Measurements from ENCODE around the gene FAT4. TPM values are rescaled to one million over a fixed set of nuclear protein-coding genes. Genes with fewer than 3 reads are reported as not detected.

The FAT4 gene
- total RNA-seq = not detected

- intact Hi-C loops (cut with micrococcal nuclease) = loop anchor here (5.0 kb wide), 2 partner anchors 427 to 1287 kb away; no protein-coding TSS in a partner anchor
- H3K27me3 Mint-ChIP-seq (ENCODE audit: low read depth) = peaks cover 72% of the 10 kb centered on the region
- CTCF ChIA-PET = no interaction called here
- no peaks in the 10 kb centered on the region for H3K9me3 Mint-ChIP-seq
- peak; percentile 56 for DNase-seq
- no peaks in the 10 kb centered on the region for H3K36me3 Mint-ChIP-seq (ENCODE audit: low read depth)
- peaks cover 33% of the 10 kb centered on the region for H3K4me1 Mint-ChIP-seq (ENCODE audit: low read depth)
- no peak within 1 kb of the TSS for H3K27ac Mint-ChIP-seq
- peak within 1 kb of the TSS; percentile 75 for H3K4me3 Mint-ChIP-seq
Observed at GRCh38 chr4:125314676-125315575, at the start of gene FAT4. Gene FAT4, plus strand, starts transcription at chr4:125314955. Its CDS starts 1,457 bp downstream, at chr4:125316412.

- H3K4me1 Mint-ChIP-seq (ENCODE audit: low read depth) = no peaks in the 10 kb centered on the region
- H3K27ac Mint-ChIP-seq = no peak overlapping the region
- H3K4me3 Mint-ChIP-seq = no peak overlapping the region
- DNase-seq = no peak
- CTCF ChIA-PET = no interaction called here
- intact Hi-C loops (cut with micrococcal nuclease) = no loop called here
- no peaks in the 10 kb centered on the region for H3K36me3 Mint-ChIP-seq (ENCODE audit: low read depth)
- H3K9me3 Mint-ChIP-seq = no peaks in the 10 kb centered on the region
- no peaks in the 10 kb centered on the region for H3K27me3 Mint-ChIP-seq (ENCODE audit: low read depth)
Observed at GRCh38 chr4:125265846-125266245, 48.9 kb upstream of the FAT4 start.

- Mint-ChIP-seq H3K27ac (no peak overlapping the region), H3K9me3 (no peaks in the 10 kb centered on the region), H3K27me3 (ENCODE audit: low read depth) (no peaks in the 10 kb centered on the region), H3K4me1 (ENCODE audit: low read depth) (no peaks in the 10 kb centered on the region), H3K4me3 (no peak overlapping the region), H3K36me3 (ENCODE audit: low read depth) (no peaks in the 10 kb centered on the region)
- CTCF ChIA-PET = no interaction called here
- intact Hi-C loops (cut with micrococcal nuclease) = no loop called here
- DNase-seq = no peak
Observed at GRCh38 chr4:125266901-125267604, 47.7 kb upstream of the FAT4 start.

- Mint-ChIP-seq H3K4me1 (ENCODE audit: low read depth) (no peaks in the 10 kb centered on the region), H3K4me3 (no peak overlapping the region), H3K9me3 (no peaks in the 10 kb centered on the region), H3K36me3 (ENCODE audit: low read depth) (no peaks in the 10 kb centered on the region), H3K27ac (no peak overlapping the region), H3K27me3 (ENCODE audit: low read depth) (no peaks in the 10 kb centered on the region)
- intact Hi-C loops (cut with micrococcal nuclease) = no loop called here
- CTCF ChIA-PET = no interaction called here
- no peak for DNase-seq
Observed at GRCh38 chr4:125267630-125268029, 47.1 kb upstream of the FAT4 start.

- CTCF ChIA-PET = no interaction called here
- H3K27me3 Mint-ChIP-seq (ENCODE audit: low read depth) = no peaks in the 10 kb centered on the region
- H3K27ac Mint-ChIP-seq = no peak overlapping the region
- H3K4me1 Mint-ChIP-seq (ENCODE audit: low read depth) = no peaks in the 10 kb centered on the region
- H3K9me3 Mint-ChIP-seq = no peaks in the 10 kb centered on the region
- H3K36me3 Mint-ChIP-seq (ENCODE audit: low read depth) = no peaks in the 10 kb centered on the region
- intact Hi-C loops (cut with micrococcal nuclease) = no loop called here
- no peak overlapping the region for H3K4me3 Mint-ChIP-seq
- no peak for DNase-seq
Observed at GRCh38 chr4:125268068-125268755, 46.5 kb upstream of the FAT4 start.

- no peak for DNase-seq
- CTCF ChIA-PET = no interaction called here
- Mint-ChIP-seq H3K27me3 (ENCODE audit: low read depth) (no peaks in the 10 kb centered on the region), H3K27ac (no peak overlapping the region), H3K9me3 (no peaks in the 10 kb centered on the region), H3K4me3 (no peak overlapping the region), H3K36me3 (ENCODE audit: low read depth) (no peaks in the 10 kb centered on the region), H3K4me1 (ENCODE audit: low read depth) (no peaks in the 10 kb centered on the region)
- intact Hi-C loops (cut with micrococcal nuclease) = no loop called here
Observed at GRCh38 chr4:125276811-125277210, 37.9 kb upstream of the FAT4 start.

GRCh38 chr4:125277790-125278189 lies 37.0 kb upstream of the FAT4 start:
- Mint-ChIP-seq H3K4me3 (no peak overlapping the region), H3K4me1 (ENCODE audit: low read depth) (no peaks in the 10 kb centered on the region), H3K36me3 (ENCODE audit: low read depth) (no peaks in the 10 kb centered on the region), H3K27me3 (ENCODE audit: low read depth) (no peaks in the 10 kb centered on the region), H3K27ac (no peak overlapping the region), H3K9me3 (no peaks in the 10 kb centered on the region)
- DNase-seq = no peak
- CTCF ChIA-PET = no interaction called here
- intact Hi-C loops (cut with micrococcal nuclease) = no loop called here

- H3K4me1 Mint-ChIP-seq (ENCODE audit: low read depth) = no peaks in the 10 kb centered on the region
- H3K36me3 Mint-ChIP-seq (ENCODE audit: low read depth) = no peaks in the 10 kb centered on the region
- DNase-seq = no peak
- no peak overlapping the region for H3K27ac Mint-ChIP-seq
- H3K4me3 Mint-ChIP-seq = no peak overlapping the region
- H3K9me3 Mint-ChIP-seq = no peaks in the 10 kb centered on the region
- CTCF ChIA-PET = no interaction called here
- peaks cover 1% of the 10 kb centered on the region for H3K27me3 Mint-ChIP-seq (ENCODE audit: low read depth)
- intact Hi-C loops (cut with micrococcal nuclease) = loop anchor here (5.0 kb wide), 1 partner anchor 1019 kb away; no protein-coding TSS in a partner anchor
Observed at GRCh38 chr4:125280892-125281403, 33.8 kb upstream of the FAT4 start.

GRCh38 chr4:125283707-125284279 lies 31.0 kb upstream of the FAT4 start:
- DNase-seq = peak; percentile 5
- Mint-ChIP-seq H3K4me3 (no peak overlapping the region), H3K27ac (no peak overlapping the region), H3K36me3 (ENCODE audit: low read depth) (no peaks in the 10 kb centered on the region), H3K4me1 (ENCODE audit: low read depth) (no peaks in the 10 kb centered on the region), H3K9me3 (no peaks in the 10 kb centered on the region), H3K27me3 (ENCODE audit: low read depth) (peaks cover 1% of the 10 kb centered on the region)
- intact Hi-C loops (cut with micrococcal nuclease) = loop anchor here (1.0 to 5.0 kb wide), 2 partner anchors 949 to 1021 kb away; no protein-coding TSS in a partner anchor
- CTCF ChIA-PET = interaction anchor here (0.6 to 1.6 kb wide), 9 partner anchors 12 to 1684 kb away, joined by 3 to 10 read pairs (median 4); no protein-coding TSS in a partner anchor

- DNase-seq = no peak
- Mint-ChIP-seq H3K36me3 (ENCODE audit: low read depth) (no peaks in the 10 kb centered on the region), H3K9me3 (peaks cover 4% of the 10 kb centered on the region), H3K4me3 (no peak overlapping the region), H3K27me3 (ENCODE audit: low read depth) (no peaks in the 10 kb centered on the region), H3K4me1 (ENCODE audit: low read depth) (no peaks in the 10 kb centered on the region), H3K27ac (no peak overlapping the region)
- intact Hi-C loops (cut with micrococcal nuclease) = no loop called here
- CTCF ChIA-PET = no interaction called here
Observed at GRCh38 chr4:125297116-125297515, 17.6 kb upstream of the FAT4 start.

GRCh38 chr4:125303058-125303457 lies 11.7 kb upstream of the FAT4 start:
- Mint-ChIP-seq H3K4me1 (ENCODE audit: low read depth) (no peaks in the 10 kb centered on the region), H3K27me3 (ENCODE audit: low read depth) (peaks cover 4% of the 10 kb centered on the region), H3K36me3 (ENCODE audit: low read depth) (no peaks in the 10 kb centered on the region), H3K27ac (no peak overlapping the region), H3K4me3 (no peak overlapping the region), H3K9me3 (no peaks in the 10 kb centered on the region)
- intact Hi-C loops (cut with micrococcal nuclease) = no loop called here
- CTCF ChIA-PET = no interaction called here
- DNase-seq = no peak

GRCh38 chr4:125303821-125304220 lies 10.9 kb upstream of the FAT4 start:
- DNase-seq = no peak
- Mint-ChIP-seq H3K36me3 (ENCODE audit: low read depth) (no peaks in the 10 kb centered on the region), H3K27me3 (ENCODE audit: low read depth) (peaks cover 4% of the 10 kb centered on the region), H3K27ac (no peak overlapping the region), H3K4me1 (ENCODE audit: low read depth) (no peaks in the 10 kb centered on the region), H3K4me3 (no peak overlapping the region), H3K9me3 (no peaks in the 10 kb centered on the region)
- intact Hi-C loops (cut with micrococcal nuclease) = no loop called here
- CTCF ChIA-PET = no interaction called here
